HG02852 (cell line): ENCODE results near the gene EXT2.

Source experiments
- ATAC-seq: cut with Tn5 transposase; IDR thresholded peaks from one replicate; pipeline ENCODE4 v1.9.1; 2021; ENCODE audit warnings: mild to moderate bottlenecking, moderate library complexity; ENCODE audit not compliant: unreplicated experiment

Gene EXT2

DNA sequence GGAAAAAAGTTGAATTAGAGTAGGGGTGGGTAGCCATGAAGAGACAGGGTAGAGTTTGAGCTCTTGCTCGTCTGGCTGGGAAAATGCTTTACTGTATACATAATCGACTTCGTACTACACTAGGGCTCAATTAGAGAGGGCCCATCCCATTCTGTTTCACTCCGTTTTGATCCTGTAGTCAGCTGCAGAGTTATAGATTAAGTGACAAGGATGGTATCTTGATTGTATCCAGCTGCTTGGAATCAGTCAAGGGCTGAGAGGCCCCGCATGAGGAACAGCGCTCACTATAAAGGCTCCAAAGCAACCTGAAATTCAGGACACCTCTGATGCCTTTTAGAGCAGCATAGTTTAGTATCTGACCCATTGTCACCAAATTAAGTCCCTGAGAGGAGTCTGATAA is 132.9 kb downstream of the EXT2 start:
- no peak for ATAC-seq

DNA sequence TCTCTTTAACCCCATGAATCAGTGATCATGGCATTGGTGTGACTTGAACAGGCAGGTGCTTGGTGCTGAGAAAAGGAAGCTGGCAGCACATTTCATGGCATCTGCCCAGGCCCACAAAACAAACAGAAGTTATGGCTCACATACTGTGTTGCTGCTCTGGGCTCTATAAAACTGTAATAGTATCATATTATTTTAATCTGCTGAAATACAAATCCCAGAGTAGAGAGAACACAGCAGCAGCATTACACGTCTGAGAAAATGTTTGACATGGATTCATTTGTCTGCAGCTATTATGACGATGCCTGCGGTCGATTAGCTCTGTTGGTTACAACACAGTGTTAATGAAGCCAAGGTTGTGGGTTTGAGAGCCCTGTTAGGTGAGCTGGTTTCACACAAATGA is 133.6 kb downstream of the EXT2 start:
- no peak for ATAC-seq

DNA sequence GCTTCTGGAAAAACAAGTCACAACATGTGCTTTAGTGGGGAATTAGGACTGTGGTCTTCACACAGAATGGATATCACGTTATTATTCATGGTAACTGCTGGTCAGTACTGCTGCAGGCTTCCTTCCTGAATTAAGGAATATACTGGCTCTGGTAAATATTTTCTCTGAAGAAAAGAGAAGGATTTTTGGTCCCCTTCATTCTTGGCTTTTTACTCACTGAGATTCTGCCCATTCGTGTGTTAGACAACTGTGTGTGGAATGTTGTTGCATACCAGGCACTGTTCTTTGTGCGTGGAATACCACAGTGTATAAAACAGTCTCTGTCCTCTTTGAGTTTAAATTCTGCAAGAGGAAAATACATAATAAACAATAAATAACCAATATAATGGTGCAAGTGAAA is 134.1 kb downstream of the EXT2 start:
- no peak for ATAC-seq

DNA sequence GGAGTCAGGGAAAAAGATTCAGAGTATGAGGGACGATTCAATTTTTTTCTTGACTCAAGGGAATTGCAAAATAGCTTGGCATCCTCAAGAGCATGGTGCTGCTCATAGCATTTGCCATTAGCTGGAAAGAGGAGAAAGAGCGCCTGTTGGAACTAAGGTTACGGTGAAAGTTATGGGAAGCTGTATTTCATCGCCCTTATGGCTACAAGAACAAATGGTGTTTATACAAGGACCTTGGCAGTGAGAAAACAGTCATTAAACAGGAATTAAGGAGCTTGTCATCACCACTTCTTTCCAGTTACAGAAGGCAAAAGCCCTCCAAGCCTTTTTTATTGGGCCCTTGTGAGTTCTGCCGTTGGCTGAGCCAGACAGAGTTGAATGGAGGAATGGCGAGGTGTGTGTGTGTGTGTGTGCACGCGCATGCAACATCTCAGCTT is 140.3 kb downstream of the EXT2 start:
- ATAC-seq = no peak

DNA sequence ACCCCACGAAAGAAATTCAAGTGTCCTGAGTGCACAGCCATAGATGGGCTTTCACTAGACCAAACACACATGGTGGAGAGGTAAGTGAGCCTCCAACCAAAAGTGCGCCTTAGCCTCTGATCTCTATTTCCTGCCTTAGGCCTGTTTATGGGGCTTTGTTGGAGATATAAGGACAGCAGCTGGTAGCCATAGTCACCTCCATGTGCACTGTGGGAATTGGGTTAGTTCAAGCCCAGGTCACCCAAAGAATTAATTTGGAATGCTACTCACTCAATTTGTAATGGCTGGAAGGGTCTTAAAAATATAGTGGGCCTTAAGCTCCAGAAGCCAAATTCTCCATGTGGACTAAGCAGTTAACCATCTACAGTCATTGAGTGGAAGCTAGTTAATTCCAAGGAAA is 140.8 kb downstream of the EXT2 start:
- ATAC-seq = no peak

DNA sequence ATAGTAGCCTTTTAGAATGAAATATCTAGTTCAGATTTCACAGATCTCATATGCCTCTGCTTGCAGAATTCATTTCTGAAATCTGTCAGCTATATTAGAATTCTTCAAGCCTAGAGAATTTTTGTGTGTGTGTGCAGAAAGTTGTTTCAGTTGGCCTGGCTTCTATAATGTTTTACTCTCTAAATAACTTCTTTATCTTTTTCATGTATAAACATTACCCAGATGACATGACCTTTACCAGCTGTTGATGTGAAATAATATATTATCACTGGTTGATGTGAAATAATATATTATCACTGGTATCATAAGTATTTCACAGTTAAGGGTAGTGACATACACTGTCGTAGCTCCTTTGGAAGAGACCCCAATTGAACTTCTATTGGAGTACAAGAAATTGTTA is 141.7 kb downstream of the EXT2 start:
- no peak for ATAC-seq

- ATAC-seq = no peak
Observed at GRCh38 chr11:44241851-44242250, 146.4 kb downstream of the EXT2 start.

DNA sequence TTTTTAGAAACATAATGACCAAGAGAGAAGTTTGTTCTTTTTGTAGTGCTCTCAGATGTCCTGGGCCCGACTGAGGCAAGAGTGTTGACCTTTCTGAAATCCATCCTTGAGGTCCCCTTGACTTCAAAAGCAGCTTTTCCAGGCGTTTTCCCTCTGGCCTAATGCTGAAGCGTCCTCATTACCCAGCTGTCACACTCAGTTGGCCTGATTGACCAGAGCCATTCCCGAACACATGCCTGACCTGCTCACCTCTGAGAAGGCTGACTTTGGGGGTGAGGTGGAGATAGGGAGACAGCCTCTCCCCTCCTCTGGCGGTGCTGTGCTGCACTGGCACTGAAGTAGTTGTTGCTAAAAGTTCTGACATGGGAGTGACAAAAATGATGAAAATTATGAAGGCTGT is 147.6 kb downstream of the EXT2 start:
- no peak for ATAC-seq

DNA sequence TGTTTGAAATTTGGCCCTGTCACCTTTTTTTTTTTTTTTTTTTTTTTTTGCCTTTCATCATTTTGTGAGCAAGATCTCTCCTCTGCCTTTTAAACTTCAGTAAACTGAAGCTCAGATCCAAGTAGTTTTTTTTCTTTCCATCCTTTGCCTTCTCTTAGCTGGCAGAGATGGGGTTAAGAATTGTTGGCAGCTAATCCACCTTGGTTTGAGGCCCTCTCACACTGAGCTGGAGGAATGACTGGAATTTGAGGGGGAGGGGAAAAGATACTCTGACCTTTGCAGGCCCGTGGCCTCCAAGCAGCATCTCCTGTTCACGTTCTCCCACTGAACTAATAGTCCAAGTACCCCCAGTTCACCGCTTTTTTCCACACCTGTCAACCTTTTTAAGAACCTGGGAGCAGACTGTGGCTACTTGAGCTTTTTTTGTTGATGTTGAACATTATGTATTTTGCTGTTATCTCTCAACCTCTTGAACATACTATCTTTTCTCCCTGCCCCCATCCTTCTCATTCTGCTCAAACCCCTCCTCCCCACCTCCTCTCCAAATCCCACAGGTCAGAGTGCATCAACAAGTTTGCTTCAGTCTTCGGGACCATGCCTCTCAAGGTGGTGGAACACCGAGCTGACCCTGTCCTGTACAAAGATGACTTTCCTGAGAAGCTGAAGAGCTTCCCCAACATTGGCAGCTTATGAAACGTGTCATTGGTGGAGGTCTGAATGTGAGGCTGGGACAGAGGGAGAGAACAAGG is 148.3 kb downstream of the EXT2 start:
- ATAC-seq = no peak

DNA sequence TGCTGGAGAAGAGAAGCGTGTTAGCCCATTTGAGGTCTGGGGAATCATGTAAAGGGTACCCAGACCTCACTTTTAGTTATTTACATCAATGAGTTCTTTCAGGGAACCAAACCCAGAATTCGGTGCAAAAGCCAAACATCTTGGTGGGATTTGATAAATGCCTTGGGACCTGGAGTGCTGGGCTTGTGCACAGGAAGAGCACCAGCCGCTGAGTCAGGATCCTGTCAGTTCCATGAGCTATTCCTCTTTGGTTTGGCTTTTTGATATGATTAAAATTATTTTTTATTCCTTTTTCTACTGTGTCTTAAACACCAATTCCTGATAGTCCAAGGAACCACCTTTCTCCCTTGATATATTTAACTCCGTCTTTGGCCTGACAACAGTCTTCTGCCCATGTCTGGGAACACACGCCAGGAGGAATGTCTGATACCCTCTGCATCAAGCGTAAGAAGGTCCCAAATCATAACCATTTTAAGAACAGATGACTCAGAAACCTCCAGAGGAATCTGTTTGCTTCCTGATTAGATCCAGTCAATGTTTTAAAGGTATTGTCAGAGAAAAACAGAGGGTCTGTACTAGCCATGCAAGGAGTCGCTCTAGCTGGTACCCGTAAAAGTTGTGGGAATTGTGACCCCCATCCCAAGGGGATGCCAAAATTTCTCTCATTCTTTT is 149.3 kb downstream of the EXT2 start:
- ATAC-seq = no peak

GRCh38 chr11:44246726-44247125 is 151.2 kb downstream of the EXT2 start:
- ATAC-seq = no peak

DNA sequence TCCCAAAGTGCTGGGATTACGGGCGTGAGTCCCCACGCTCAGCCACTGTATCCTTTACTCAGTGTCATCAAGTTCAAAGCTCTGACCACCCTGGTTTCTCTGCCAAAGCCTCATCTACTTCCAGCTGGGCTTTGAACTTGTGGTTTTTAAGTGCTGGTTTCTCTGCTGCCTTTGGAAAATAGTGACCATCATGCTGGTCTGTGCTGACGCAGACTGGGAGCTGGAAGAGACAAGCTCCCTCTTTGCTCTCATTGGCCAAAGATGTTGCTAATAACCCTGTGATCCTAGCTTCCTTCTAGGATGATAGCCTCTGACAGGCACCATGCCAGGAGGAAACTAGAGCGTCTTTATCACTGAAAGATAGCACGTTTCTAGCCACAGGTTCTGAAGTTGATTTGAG is 152.0 kb downstream of the EXT2 start:
- no peak for ATAC-seq

GRCh38 chr11:44248109-44248508 is 152.6 kb downstream of the EXT2 start:
- no peak for ATAC-seq

DNA sequence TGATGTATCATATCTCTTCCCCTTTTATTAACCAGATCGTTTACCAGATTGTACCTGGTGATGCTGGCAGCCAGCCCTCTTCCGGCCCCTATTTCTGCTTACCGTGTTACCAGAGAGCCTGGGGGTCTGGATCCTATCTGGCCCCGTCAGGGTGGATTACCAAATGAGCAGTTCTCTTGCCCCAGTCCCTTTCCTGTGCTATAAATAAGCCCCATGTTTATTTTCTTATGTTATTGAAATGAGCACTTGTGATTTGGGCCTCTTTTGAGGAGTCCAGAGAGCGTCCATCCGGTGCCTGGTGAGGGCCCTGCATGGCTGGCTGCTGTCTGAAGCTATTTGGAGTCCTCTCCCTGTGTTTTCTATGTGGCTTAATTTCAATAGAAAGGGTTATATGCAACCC is 154.9 kb downstream of the EXT2 start:
- ATAC-seq = no peak

- ATAC-seq = no peak
Observed at GRCh38 chr11:44252999-44253602, 157.6 kb downstream of the EXT2 start.

GRCh38 chr11:44255406-44256071 is 160.1 kb downstream of the EXT2 start:
- no peak for ATAC-seq

- no peak for ATAC-seq
Observed at GRCh38 chr11:44256673-44257291, 161.3 kb downstream of the EXT2 start.

DNA sequence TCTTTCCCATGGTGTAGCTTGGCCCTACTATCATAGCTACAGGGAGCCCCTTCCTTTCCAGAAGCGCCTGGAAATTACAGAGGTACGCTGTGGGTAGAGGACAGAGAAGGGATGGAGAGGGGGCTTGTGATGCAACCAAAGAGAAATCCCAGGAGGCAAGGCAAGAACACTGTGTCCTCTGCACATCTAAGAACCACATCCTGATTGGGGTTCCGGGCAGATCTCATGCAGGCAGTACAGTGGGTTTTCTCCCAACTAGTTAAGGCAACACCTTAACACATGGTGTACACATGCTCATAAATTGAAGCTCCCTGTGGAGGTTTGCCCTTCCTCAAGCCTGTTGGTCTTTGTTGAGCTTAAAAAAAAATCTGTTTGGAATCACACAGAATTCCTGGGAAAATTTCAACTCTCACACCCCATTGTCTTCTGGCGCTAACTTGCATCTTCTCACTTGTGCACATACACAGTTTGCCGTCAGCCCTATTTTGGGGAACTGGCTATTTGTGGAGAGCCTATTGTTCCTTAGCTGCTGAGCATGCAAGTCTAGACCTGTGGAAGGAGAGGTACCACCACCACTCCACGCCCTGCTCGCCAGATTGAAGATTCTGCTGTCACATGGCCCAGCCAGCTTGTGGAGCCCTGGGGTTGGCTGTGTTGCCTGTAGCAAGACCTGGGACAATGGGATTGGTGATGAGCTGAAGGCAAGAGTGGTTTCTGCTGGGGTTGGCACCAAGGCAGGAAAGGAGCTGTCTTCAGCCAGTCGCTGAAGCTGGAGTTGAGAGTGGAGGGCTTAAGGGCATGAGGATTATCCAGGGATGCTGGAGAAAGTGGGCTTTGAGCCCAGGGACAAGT is 162.1 kb downstream of the EXT2 start:
- ATAC-seq = no peak

- ATAC-seq = no peak
Observed at GRCh38 chr11:44258190-44258489, 162.7 kb downstream of the EXT2 start.

GRCh38 chr11:44258839-44259420 is 163.5 kb downstream of the EXT2 start:
- ATAC-seq = no peak
